Measurements from ENCODE around the gene SH3RF1.

Gene SH3RF1

DNA sequence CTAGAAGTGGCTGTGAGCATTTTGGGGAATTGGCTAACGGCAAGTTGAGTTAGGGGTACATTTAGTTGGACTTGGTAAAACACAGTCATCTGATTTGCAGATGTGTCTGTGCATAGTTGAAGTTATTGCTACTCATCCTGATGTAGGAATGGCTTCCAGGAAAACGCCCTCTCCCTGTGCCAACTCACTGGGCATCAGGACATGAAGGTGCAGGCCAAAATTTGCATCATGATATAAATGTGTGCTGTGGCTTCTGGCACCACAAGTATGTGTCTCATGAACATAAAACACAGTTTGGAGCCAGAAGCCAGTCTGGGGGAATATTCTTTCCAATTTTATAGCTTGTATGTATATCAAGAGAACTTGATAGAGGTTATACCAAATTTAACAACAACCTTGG lies 206.5 kb downstream of the SH3RF1 start:
- DNase-seq (ENCODE audit: low read depth): no peak

DNA sequence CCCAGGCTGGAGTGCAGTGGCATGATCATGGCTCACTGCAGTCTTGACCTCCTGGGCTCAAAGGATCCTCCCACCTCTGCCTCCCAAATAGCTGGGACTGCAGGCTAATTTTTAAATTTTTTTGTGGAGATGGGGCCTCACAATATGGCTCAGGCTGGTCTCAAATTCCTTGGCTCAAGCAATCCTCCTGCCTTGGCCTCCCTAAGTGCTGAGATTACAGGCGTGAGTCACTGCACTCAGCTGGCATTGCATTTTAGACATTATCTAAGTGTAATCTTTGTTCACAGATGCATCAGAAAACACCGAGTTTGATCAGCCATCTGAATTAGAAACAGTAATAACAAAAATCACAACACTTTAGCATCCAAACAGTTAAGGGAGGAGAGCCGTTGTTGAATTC lies 207.3 kb downstream of the SH3RF1 start:
- DNase-seq (ENCODE audit: low read depth): no peak

DNA sequence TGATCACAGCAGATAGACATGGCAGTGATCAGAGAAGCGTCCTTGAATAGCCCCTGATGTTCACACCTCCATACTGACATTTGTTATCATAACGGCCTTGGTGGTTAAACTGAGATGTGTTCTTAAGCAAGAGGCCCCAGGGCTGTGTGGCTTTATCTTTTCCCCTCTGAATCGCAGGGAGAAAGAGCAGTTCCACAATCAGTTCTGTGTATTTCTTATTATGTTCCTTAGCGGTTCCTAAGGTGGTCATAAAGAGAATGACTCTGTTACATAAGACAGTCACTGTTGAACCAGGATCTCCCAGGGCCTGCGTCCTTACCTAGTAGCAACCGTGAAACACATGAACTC lies 207.9 kb downstream of the SH3RF1 start:
- no peak for DNase-seq (ENCODE audit: low read depth)

DNA sequence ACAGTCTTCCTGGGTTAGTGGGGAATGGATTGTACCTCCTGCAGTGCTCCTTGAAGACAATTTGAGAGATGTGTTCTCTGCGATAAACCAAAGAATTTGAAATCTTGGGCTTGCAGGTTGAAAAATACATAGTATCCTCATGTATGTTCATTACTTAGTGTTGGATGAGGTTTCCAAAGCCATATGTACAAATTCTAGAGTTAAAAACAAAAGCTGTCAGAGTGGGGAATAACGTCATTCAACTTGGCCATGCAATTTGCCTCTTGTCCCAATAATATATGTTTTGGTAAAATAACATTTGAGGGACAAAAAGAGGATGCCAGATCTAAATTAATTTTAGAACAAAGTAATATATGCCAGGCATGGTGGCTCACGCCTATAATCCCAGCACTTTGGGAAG lies 209.4 kb downstream of the SH3RF1 start:
- DNase-seq (ENCODE audit: low read depth): no peak

DNA sequence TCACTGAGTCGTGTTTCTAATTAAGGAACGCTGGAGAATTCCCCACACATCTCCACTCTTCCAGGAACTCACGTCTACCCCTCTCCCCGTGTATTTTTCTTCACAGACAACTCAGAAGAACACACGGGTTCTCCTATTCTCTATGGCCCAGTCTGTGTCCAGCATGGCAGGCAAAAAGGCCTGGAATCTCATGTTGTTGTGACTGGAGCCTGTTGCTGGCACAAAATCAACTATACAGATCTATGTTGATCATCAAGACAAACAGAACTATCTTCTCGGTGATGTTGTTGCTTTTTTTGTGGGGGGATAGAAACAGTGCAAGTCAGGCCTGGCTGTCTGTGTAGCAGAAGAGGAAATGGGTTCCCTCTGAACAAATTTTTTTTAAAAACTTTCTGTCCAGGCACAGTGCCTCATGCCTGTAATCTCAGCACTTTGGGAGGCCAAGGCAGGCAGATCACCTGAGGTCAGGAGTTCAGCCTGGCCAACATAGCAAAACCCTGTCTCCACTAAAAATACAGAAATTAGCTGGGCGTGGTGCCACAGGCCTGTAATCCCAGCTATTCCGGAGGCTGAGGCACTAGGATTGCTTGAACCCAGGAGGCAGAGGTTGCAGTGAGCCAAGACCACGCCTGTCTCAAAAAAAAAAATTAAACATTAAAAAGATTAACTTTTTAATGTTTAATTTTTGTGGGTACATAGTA lies 210.2 kb downstream of the SH3RF1 start:
- DNase-seq (ENCODE audit: low read depth): no peak

DNA sequence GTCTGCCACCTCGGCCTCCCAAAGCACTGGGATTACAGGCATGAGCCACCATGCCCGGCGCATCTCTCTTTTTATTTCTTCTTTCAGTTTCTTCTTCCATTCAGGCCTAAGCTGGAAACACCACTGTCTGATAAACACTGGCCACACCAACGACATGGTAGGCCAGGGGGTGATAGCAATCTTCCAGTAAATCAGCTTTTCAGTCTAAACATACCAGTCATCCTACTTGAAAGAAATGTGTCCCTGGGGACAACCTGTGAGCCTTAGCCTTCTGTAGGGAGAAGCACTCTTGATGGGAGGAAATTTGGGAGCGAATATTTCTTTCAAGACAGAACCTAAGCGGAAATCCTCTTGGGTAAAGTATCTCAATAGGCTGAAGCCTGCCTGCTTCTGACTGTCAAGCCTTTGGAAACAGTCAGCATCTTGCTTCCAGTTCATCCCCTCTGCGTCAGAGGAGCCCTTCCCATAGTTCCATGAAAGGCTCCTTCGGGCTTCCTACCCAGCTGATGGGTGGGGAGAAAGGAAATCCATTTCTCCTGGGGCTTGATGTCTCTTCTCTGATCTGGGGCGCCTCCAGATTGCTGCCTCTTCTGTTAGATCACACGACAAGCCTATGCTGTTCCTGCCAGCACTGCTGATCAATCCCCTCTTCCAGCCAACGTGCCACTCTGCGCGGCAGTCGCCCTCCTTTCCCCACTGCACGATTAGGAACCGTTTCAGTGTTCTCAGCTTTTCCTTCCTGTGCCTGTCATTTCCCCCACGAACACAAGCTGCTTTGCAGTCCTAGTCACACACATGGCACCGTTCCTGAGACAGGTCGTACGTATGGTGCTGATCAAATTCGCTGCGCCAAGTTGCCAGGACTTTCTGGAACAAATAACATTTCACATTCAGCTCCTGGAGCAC lies 211.2 kb downstream of the SH3RF1 start:
- no peak for DNase-seq (ENCODE audit: low read depth)

DNA sequence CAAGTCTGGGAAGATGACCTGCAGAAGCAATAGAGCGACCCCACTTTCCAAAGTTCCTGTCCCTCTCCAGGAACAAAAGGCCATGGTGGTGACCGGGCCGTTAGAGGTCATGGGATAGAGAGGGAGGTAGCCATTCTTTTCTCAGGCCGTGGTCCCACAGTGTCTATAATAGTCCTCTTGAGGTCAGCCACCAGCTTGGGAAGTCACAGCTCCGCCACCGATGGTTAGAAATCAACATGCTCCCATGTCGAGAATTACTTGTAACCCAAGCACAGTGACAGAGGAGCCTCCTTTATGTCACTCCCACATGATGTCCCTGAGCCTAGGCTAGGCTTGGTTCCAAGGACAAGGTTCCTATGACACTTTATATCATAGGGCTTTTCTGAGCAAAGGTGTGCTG lies 212.4 kb downstream of the SH3RF1 start:
- DNase-seq (ENCODE audit: low read depth): no peak

DNA sequence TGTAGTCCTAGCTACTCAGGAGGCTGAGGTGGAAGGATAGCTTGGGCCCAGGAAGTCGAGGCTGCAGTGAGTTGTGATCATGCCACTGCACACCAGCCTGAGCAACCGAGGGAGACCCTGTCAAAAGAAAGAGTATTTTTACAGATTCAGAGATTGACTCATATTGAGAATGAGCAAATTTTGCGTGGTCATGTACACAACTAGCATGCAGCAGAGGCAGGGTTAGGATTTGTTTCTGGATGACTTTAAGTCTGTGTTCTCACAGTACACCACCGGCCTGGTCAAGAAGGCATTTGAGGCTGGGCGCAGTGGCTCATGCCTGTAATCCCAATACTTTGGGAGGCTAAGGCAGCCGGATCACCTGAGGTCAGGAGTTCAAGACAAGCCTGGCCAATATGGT lies 215.9 kb downstream of the SH3RF1 start:
- DNase-seq (ENCODE audit: low read depth): no peak

DNA sequence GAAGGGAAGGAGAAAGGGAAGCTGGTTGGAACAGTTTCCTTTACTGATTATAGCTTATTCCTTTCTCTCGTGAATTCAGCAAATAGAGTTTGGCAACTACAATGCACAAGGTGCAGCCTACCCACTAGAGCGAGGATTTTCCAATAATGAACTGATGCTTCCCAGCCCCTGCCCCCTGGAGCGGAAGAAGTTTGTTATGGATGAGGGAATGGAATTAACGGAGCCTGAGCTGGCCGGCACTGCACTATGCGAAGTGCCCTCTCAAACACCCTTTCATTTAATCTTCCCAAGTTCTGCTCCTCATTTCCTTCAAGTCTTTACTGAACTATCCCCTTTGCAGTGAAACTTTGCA lies 218.2 kb downstream of the SH3RF1 start:
- DNase-seq (ENCODE audit: low read depth): no peak

DNA sequence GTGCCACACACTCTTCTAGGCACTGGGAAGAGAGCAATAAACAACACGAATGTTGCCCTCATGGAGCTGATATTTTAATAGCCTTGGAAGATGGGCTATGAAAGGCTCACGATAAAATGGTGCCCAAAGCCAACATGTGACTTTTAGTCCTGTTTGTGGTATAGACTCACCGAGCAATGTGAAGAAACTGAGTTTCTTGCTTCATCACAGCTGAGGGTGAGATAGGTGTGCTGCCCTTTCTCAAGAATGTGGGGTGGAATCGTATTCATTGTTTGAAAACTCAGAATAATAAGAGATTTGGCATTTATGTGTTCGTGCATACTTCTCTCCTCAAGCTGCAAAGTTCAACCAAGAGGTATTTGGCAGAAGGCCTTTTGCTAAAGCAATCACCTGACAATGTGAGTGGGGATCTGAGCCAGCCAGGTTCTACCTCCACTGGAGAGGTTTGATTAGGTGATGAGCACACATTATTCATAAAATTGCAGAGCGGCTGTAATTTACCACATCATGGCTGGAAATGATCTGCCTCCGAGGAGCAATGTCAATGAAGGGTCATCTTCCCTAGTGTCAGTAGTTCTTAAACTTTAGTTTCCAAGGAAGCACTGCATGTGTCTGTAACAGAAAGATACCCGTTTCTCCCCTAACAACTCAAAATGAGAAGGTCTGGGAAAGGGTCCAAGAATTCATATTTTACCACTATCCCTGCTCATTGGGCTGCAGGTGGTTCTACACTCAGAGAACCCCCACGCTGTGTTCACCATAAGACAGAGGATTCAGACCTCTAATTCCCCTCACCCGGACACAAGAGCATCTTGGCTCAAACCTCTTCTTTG lies 218.8 kb downstream of the SH3RF1 start:
- DNase-seq (ENCODE audit: low read depth): no peak

DNA sequence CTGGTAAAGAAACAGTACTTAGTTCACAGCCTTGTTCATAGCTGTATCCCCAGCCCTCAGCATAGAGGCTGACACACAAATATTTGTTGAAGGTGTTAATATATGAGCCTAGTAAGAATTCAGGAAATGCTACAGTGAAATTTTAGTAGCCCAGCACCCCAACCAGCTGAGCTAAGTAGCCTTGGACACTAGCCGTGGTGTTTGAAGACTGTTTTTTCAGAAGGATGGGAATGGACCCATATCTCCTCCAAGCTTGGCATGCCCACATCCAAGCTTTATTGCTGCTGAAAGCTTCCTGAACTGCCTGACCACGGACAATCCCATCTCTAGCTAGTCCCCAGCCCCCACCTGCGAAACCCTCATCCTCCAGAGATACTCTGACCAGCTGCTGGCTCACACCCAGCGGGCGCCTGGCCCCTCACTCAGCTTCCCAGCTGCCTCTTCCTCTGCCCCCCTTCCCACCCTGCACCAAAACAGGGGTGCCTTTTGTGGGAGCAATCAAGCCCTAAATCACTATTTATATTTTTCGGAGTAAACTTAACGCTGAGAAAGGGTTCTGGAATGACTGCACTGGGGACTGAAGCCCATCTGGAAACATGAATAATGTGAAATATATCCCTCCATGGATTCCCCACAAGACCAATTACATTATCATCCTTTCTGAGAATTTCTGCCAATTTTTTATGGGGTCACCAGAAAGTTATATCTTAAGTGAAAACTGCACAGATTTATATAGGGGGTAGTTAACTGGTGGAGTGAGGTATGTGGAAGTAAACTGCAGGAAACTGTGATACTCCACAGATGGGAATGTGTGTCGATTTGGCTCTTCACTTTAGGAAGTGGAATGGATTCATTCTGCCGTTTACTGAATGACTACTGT lies 219.6 kb downstream of the SH3RF1 start:
- DNase-seq (ENCODE audit: low read depth): no peak

DNA sequence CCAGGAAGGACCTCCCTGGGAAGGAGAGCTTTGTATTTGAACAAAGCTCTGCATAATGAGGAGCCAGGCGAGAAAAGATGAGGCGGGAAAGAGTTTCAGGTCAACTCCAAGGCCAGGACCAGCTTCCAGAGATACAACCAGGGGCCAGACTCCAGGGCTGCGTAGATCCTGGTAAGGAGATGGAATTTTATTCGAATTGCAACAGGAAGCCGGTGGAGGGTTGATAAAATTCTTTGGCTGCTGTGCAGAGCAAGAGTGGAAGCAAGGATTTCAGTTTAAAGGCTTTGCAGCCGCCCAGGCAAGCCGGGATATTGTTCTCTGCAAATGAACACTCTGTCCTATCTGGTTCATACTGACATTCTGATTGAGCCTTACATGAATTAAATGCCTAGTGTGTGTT lies 220.5 kb downstream of the SH3RF1 start:
- DNase-seq (ENCODE audit: low read depth): no peak

DNA sequence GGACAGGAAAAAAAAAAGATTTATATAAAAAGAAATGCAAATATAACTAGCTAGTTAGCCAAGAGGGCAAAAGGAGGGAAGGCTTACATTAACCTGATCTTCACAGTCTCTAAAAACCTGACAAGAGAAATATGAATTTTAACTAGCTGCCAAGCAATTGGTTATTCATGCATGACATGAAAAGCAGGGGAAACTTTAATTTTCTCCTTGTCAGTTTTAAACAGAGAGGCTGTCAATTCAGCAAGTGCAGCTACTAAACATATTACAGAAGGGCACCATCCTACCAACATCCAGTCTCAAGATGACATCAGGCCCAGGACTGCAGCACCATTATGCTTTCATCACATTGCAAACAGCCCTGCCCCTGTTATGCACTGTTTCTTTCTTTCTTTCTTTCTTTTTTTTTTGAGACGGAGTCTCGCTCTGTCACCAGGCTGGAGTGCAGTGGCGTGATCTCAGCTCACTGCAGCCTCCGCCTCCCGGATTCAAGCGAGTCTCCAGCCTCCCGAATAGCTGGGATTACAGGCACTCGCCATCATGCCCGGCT lies 221.8 kb downstream of the SH3RF1 start:
- no peak for DNase-seq (ENCODE audit: low read depth)

DNA sequence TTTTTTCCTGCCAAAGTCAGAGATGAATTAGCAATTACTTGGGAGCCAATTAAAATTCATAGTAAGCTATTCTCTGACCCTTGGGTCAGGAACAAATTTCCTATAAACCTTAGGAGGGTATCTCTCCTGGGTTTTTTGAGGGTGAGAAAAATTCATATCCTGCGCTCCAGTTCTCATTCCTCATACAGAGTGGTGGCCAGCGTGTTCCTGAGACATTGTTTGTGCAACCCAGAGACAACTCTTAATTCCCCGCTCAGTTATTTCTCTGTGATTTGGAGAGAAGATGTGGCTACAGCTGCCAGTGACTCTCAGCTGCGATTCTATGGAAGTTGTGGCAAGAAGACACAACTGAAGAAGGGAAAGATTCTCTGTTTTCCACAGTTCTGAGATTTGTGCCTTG lies 222.8 kb downstream of the SH3RF1 start:
- DNase-seq (ENCODE audit: low read depth): no peak

DNA sequence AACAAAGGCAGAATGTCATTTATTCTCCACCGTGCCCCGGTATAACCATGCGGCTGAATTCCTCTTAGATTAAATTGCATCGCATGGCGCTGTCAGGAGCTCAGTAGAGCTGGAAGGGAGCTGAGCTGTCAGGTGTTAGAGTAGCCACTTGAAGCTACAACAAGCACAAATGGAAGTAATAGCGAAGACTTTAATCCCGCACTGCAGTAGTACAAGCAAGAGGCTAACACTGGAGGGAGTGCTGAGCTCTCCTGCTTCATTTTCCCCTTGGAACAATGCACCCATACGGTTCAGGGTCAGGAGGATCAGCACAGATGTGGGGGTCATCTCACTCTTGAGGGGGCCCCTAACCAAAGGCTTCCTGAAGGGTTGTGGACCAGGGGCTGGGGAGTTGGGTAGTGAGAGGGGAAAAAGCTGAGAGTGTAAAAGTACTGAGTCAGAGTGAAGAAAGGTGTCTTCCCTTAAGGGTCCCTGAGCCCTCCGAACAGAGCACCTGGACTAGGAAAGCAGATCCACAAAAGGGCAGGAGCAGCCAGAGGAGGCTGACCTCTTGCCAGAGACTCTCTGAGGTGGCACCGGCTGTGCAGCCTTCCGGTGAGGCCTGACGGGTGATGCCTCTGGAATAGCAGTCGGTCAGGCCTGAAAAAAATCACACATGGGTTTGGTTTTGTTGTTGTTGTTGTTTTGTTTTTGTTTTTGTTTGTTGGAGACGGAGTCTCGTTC lies 224.7 kb downstream of the SH3RF1 start:
- DNase-seq (ENCODE audit: low read depth): no peak

DNA sequence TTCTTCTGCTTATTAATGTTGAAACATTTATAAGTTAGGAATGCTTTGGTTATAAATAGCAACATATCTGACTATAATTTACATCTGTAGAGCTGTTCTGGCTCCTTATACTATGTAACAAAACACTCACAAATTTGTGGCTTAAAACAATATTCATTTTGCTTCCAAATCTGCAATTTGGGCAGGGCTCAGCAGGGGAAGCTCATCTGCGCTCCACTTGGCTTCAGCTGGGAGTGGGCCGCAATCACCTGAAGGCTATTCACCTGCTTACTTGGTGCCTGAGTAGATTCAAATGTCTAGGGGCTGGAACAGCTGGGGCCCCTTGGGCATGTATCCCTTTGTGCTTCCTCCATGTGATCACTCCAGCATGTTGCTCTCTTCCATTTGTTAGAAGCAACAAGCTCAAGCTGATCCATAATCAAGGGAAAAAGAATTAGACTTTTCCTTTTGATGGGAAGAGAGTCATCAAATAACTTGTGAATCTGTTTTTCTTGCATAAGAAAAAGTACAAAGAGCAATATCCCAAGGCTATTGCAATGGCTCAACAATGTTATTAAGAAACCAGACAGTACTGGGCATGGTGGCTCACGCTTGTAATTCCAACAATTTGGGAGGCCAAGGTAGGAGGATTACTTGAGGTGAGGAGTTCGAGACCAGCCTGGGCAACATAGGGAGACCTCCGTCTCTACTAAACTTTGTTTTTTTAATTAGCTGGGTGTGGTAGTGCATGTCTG lies 225.9 kb downstream of the SH3RF1 start:
- DNase-seq (ENCODE audit: low read depth): no peak

Measured in activated T-cell treated with anti-CD3 and anti-CD28 coated beads for 48 hours (primary cell).